Activated naive CD4-positive, alpha-beta T cell treated with anti-CD3 and anti-CD28 coated beads for 36 hours (primary cell): ENCODE measurements around the gene SNORC. TPM values are rescaled to one million over a fixed set of nuclear protein-coding genes. Genes with fewer than 3 reads are reported as not detected.
"Not testable (repeated sequence)": the region's sequence is repeated elsewhere in the genome, so short reads cannot be mapped to it uniquely, and the experiment has no call there.

Experiments
- CTCF ChIA-PET: fragments of 350-600 bp; sonication (Branson Sonifier 250); formaldehyde crosslinking; loops from one replicate; lab custom pipeline; 2021; ENCODE audit warnings: antibody characterized with exemption; lab: Charles Lee
- DNase-seq: peaks from one replicate; pipeline ENCODE4 v3.0.0-alpha.2; 2020
- H3K27ac Mint-ChIP-seq: one replicate; pipeline ENCODE4 v1.8.0; 2021; ENCODE audit warnings: mild to moderate bottlenecking, mixed read lengths
- H3K27me3 Mint-ChIP-seq: one replicate; pipeline ENCODE4 v1.8.0; 2021; ENCODE audit warnings: low read depth, mixed read lengths
- H3K36me3 Mint-ChIP-seq: one replicate; pipeline ENCODE4 v1.8.0; 2021; ENCODE audit warnings: low read depth, mixed read lengths
- H3K4me1 Mint-ChIP-seq: one replicate; pipeline ENCODE4 v1.8.0; 2021; ENCODE audit warnings: low read depth, mixed read lengths
- H3K4me3 Mint-ChIP-seq: one replicate; pipeline ENCODE4 v1.8.0; 2021; ENCODE audit warnings: mild to moderate bottlenecking, moderate library complexity, mixed read lengths
- H3K9me3 Mint-ChIP-seq: one replicate; pipeline ENCODE4 v1.8.0; 2021; ENCODE audit warnings: mixed read lengths
- intact Hi-C: fragments of 100-400 bp; cut with micrococcal nuclease; formaldehyde crosslinking; loops from one replicate; pipeline ENCODE4 v1.15.1; 2023
- total RNA-seq, 2 experiments: library from RNA; stranded (reverse); gene quantifications; one replicate each; pipeline ENCODE4 v1.2.3, GENCODE V29; 2021

SNORC gene
- total RNA-seq, 2 experiments from 2014 or later = 0.72 to 1.1 TPM

GRCh38 chr2:232852081-232852480 lies 18.0 kb upstream of the SNORC start:
- H3K27me3 Mint-ChIP-seq, H3K27ac Mint-ChIP-seq, H3K4me1 Mint-ChIP-seq, DNase-seq, H3K9me3 Mint-ChIP-seq, H3K4me3 Mint-ChIP-seq: not testable (repeated sequence)
- CTCF ChIA-PET = interaction anchor here (0.8 to 1.4 kb wide), 5 partner anchors 32 to 406 kb away, joined by 3 to 4 read pairs (median 3); no protein-coding TSS in a partner anchor
- H3K36me3 Mint-ChIP-seq = peaks cover 15% of the 10 kb centered on the region
- intact Hi-C loops = loop anchor here (2.0 to 5.0 kb wide), 3 partner anchors 91 to 200 kb away; no protein-coding TSS in a partner anchor

- Mint-ChIP-seq H3K27ac (no peak overlapping the region), H3K36me3 (peaks cover 15% of the 10 kb centered on the region), H3K27me3 (no peaks in the 10 kb centered on the region), H3K9me3 (no peaks in the 10 kb centered on the region), H3K4me1 (no peaks in the 10 kb centered on the region), H3K4me3 (no peak overlapping the region)
- CTCF ChIA-PET = interaction anchor here (0.8 to 1.4 kb wide), 9 partner anchors 9 to 405 kb away, joined by 3 to 6 read pairs (median 3); no protein-coding TSS in a partner anchor
- no peak for DNase-seq
- intact Hi-C loops = loop anchor here (1.0 to 5.0 kb wide), 4 partner anchors 92 to 399 kb away; partner anchors contain the start of gene ATG16L1
Measured at GRCh38 chr2:232852676-232853075, 17.4 kb upstream of the SNORC start.

DNA sequence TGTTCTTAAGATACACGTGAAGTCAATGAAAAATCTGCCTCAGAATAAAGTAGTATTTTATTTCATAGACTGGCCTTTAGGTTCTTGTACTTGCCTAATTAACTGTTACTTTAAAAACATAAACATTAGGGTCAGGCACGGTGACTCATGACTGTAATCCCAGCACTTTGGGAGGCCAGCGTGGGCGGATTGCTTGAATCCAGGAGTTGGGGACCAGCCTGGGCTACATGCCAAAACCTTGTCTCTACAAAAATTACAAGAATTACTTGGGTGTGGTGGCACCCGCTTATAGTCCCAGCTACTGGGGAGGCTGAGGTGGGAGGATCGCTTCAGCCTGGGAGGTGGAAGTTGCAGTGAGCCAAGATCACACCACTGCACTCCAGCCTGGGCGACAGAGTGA lies 16.0 kb upstream of the SNORC start:
- Mint-ChIP-seq H3K36me3 (peaks cover 18% of the 10 kb centered on the region), H3K27ac (no peak overlapping the region)
- intact Hi-C loops = loop anchor here (5.0 kb wide), 2 partner anchors 173 to 198 kb away; no protein-coding TSS in a partner anchor

DNA sequence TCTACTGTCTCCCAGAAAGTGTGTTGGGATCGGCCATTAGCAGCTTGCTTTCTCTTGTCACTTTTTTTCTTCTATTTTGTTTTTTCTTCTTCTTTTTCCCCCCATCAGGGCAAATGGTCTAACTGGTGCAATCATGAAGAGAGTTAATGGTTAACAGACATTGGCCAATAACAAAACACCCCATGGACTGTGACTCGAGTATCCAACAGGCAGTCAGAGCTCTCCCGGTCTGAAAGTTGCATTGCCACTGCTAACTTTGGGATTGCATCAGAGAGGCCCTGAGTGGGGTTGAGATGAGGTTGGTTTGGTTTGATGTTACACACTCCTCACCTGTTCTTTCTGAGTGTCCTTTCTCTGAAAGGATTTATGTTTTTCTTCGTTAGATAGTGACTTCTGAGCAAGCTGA lies 12.9 kb upstream of the SNORC start:
- DNase-seq = no peak
- H3K27me3 Mint-ChIP-seq = no peaks in the 10 kb centered on the region
- no peak overlapping the region for H3K4me3 Mint-ChIP-seq
- no peak overlapping the region for H3K27ac Mint-ChIP-seq
- no peaks in the 10 kb centered on the region for H3K4me1 Mint-ChIP-seq
- peaks cover 16% of the 10 kb centered on the region for H3K36me3 Mint-ChIP-seq
- H3K9me3 Mint-ChIP-seq = no peaks in the 10 kb centered on the region
- CTCF ChIA-PET = interaction anchor here (0.6 to 2.2 kb wide), 2 partner anchors 36 to 197 kb away, joined by 3 to 5 read pairs; no protein-coding TSS in a partner anchor
- intact Hi-C loops = no loop called here

More for the DNA sequence above, 16.0 kb upstream of the SNORC start:
- Mint-ChIP-seq H3K9me3 (no peaks in the 10 kb centered on the region), H3K4me3 (no peak overlapping the region), H3K27me3 (no peaks in the 10 kb centered on the region), H3K4me1 (no peaks in the 10 kb centered on the region)
- no peak for DNase-seq
- CTCF ChIA-PET = interaction anchor here (0.6 to 1.2 kb wide), 5 partner anchors 12 to 400 kb away, joined by 3 to 6 read pairs (median 3); no protein-coding TSS in a partner anchor

GRCh38 chr2:232859385-232859916 lies 10.6 kb upstream of the SNORC start:
- Mint-ChIP-seq H3K4me3 (no peak overlapping the region), H3K9me3 (no peaks in the 10 kb centered on the region), H3K27me3 (no peaks in the 10 kb centered on the region), H3K4me1 (peaks cover 2% of the 10 kb centered on the region), H3K36me3 (peaks cover 16% of the 10 kb centered on the region), H3K27ac (no peak overlapping the region)
- intact Hi-C loops = no loop called here
- no peak for DNase-seq
- CTCF ChIA-PET = no interaction called here

GRCh38 chr2:232860593-232861241 lies 9.3 kb upstream of the SNORC start:
- Mint-ChIP-seq H3K4me1 (peaks cover 2% of the 10 kb centered on the region), H3K4me3 (no peak overlapping the region), H3K27me3 (no peaks in the 10 kb centered on the region), H3K9me3 (no peaks in the 10 kb centered on the region), H3K27ac (no peak overlapping the region), H3K36me3 (peaks cover 15% of the 10 kb centered on the region)
- CTCF ChIA-PET = interaction anchor here (0.6 kb wide), 1 partner anchor 119 kb away, joined by 3 read pairs; no protein-coding TSS in a partner anchor
- no peak for DNase-seq
- intact Hi-C loops = no loop called here

DNA sequence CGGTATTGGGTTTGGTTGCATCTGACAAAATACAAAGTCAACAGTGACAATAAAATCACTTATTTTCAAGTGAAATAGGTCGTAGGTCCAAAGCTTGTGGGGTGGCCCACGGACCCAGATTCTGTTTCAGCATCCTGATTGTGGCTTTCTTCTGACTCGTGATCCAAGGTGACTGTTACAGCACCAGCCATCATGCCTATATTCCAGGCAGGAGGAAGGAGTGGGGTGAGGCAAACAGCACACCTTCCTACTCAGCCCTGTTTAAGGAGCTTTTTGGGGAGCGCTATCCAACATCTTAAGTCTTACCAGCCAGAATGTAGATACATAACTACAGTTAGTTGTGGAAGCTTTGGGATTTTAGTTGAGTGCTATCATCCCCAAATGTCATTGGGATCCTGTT lies 8.7 kb upstream of the SNORC start:
- CTCF ChIA-PET = interaction anchor here (0.8 kb wide), 1 partner anchor 9 kb away, joined by 3 read pairs; no protein-coding TSS in a partner anchor
- no peak for DNase-seq
- Mint-ChIP-seq H3K27ac (no peak overlapping the region), H3K27me3 (no peaks in the 10 kb centered on the region), H3K4me1 (peaks cover 2% of the 10 kb centered on the region), H3K36me3 (peaks cover 11% of the 10 kb centered on the region), H3K9me3 (no peaks in the 10 kb centered on the region), H3K4me3 (no peak overlapping the region)
- intact Hi-C loops = no loop called here

GRCh38 chr2:232863996-232864395 lies 6.1 kb upstream of the SNORC start:
- Mint-ChIP-seq H3K36me3 (peaks cover 1% of the 10 kb centered on the region), H3K4me3 (no peak overlapping the region), H3K27ac (no peak overlapping the region), H3K27me3 (no peaks in the 10 kb centered on the region), H3K4me1 (peaks cover 2% of the 10 kb centered on the region), H3K9me3 (no peaks in the 10 kb centered on the region)
- intact Hi-C loops = no loop called here
- CTCF ChIA-PET = interaction anchor here (0.6 kb wide), 1 partner anchor 235 kb away, joined by 3 read pairs; no protein-coding TSS in a partner anchor
- DNase-seq = no peak

DNA sequence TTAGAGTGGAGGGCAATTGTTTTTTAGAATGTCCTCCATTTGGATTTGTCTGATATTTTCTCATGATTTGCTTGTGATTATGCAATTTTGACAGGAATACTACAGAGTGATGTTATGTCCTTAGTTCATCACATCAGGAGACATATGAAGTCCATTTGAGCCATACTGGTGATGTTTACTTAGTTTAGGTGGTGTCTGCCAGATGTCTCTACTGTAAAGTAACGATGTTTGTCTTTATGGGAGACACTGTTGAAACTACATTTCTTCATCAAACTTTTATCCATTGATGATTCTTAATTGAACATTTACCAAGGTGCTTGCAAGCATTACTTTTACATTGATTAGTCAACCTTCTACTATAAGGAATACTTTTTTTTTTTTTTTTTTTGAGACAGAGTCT lies 4.9 kb upstream of the SNORC start:
- Mint-ChIP-seq H3K36me3 (no peaks in the 10 kb centered on the region), H3K27ac (no peak overlapping the region), H3K27me3 (no peaks in the 10 kb centered on the region), H3K9me3 (no peaks in the 10 kb centered on the region), H3K4me1 (peaks cover 2% of the 10 kb centered on the region), H3K4me3 (no peak overlapping the region)
- CTCF ChIA-PET = no interaction called here
- intact Hi-C loops = no loop called here
- DNase-seq = no peak

DNA sequence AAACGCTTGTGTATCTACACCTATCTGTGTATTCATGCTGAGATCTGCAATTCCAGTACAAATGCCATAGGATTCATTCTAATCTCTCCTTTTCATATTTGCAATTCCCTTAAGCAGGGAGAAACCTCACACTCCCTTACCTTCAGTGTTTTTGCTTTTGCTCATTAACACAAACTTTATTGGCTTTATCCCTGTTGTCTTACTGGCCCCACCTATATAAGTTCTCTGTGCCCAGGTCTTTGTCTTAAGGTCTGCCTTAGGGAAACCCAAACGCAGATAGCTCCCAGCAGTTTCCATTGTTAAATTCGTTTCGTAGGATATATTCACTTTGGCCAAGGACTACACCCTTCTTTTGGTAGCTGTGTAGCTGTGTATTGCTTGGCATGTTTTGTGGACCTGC lies 4.0 kb upstream of the SNORC start:
- H3K4me3 Mint-ChIP-seq = no peak overlapping the region
- CTCF ChIA-PET = no interaction called here
- no peaks in the 10 kb centered on the region for H3K27me3 Mint-ChIP-seq
- peaks cover 2% of the 10 kb centered on the region for H3K4me1 Mint-ChIP-seq
- no peak for DNase-seq
- H3K9me3 Mint-ChIP-seq = no peaks in the 10 kb centered on the region
- no peaks in the 10 kb centered on the region for H3K36me3 Mint-ChIP-seq
- intact Hi-C loops = no loop called here
- no peak overlapping the region for H3K27ac Mint-ChIP-seq

- H3K9me3 Mint-ChIP-seq = no peaks in the 10 kb centered on the region
- H3K4me3 Mint-ChIP-seq = no peak overlapping the region
- no peak overlapping the region for H3K27ac Mint-ChIP-seq
- peaks cover 5% of the 10 kb centered on the region for H3K27me3 Mint-ChIP-seq
- CTCF ChIA-PET = no interaction called here
- no peaks in the 10 kb centered on the region for H3K4me1 Mint-ChIP-seq
- no peaks in the 10 kb centered on the region for H3K36me3 Mint-ChIP-seq
- intact Hi-C loops = no loop called here
- no peak for DNase-seq
Measured at GRCh38 chr2:232869138-232870017, 686 bp upstream of the SNORC start.
